ENCODE data around the gene ACRV1. TPM values are rescaled to one million over a fixed set of nuclear protein-coding genes. Genes with fewer than 3 reads are reported as not detected.

ACRV1 gene
- total and polyA plus RNA-seq, 2 experiments from 2014 or later: 0.65 TPM; not detected in 1

DNA sequence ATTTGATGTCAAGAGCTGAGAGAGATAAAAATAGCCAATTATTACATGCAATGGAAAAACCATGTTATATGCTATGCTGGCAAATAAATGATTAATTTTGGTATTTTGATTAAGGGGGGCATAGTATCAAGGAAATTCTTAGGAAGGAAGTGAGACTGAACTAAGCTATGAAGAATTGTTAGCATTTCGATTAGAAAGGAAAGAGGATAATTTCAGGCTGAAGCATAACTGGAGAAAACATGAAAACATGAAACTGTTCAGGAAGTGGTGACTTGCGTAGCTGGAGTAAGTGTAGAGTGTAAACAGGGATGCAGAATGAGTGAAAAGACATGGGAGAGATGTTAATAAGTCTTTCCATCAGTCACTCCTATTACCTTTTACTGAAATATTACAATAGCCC lies 6.4 kb downstream of the ACRV1 start:
- Histone ChIP-seq H3K79me2 (replicated peaks; ENCODE audit: insufficient read depth) (no peaks in the 10 kb centered on the region), H3K36me3 (ENCODE audit: insufficient read depth) (peaks cover 28% of the 10 kb centered on the region), H3K27ac (ENCODE audit: low read depth) (no peak overlapping the region), H3K4me1 (ENCODE audit: insufficient read depth) (no peaks in the 10 kb centered on the region), H3K4me2 (no peak overlapping the region), H3F3A (replicated peaks; ENCODE audit: low read depth) (no peaks in the 10 kb centered on the region), H3K27me3 (ENCODE audit: insufficient read depth) (no peaks in the 10 kb centered on the region), H4K20me1 (replicated peaks; ENCODE audit: insufficient read depth) (peaks cover 11% of the 10 kb centered on the region; the same call in 1 of the 2 replicates), H2AFZ (no peak overlapping the region), H3K9me2 (ENCODE audit: insufficient read depth) (no peaks in the 10 kb centered on the region), H3K4me3 (no peak overlapping the region)
- Mint-ChIP-seq H3K27ac (no peak overlapping the region), H3K4me1 (no peaks in the 10 kb centered on the region), H3K27me3 (ENCODE audit: insufficient read depth, low read depth, poor library complexity) (no peaks in the 10 kb centered on the region), H3K9me3 (no peaks in the 10 kb centered on the region), H3K36me3 (ENCODE audit: low read depth) (peaks cover 31% of the 10 kb centered on the region; the same call in 2 of the 3 replicates), H3K4me3 (no peak overlapping the region)
- DNase-seq (ENCODE audit: low spot score) (no peak), ATAC-seq (no peak)
- TF ChIP-seq EZH2 (IDR thresholded peaks at IDR 0.05; ENCODE audit: low read depth, unreplicated experiment): no peak
- TF ChIP-seq CREB1 (CRISPR knock-in tag; IDR thresholded peaks at IDR 0.05; ENCODE audit: low read depth): no peak
- TF ChIP-seq, protein P1, sequence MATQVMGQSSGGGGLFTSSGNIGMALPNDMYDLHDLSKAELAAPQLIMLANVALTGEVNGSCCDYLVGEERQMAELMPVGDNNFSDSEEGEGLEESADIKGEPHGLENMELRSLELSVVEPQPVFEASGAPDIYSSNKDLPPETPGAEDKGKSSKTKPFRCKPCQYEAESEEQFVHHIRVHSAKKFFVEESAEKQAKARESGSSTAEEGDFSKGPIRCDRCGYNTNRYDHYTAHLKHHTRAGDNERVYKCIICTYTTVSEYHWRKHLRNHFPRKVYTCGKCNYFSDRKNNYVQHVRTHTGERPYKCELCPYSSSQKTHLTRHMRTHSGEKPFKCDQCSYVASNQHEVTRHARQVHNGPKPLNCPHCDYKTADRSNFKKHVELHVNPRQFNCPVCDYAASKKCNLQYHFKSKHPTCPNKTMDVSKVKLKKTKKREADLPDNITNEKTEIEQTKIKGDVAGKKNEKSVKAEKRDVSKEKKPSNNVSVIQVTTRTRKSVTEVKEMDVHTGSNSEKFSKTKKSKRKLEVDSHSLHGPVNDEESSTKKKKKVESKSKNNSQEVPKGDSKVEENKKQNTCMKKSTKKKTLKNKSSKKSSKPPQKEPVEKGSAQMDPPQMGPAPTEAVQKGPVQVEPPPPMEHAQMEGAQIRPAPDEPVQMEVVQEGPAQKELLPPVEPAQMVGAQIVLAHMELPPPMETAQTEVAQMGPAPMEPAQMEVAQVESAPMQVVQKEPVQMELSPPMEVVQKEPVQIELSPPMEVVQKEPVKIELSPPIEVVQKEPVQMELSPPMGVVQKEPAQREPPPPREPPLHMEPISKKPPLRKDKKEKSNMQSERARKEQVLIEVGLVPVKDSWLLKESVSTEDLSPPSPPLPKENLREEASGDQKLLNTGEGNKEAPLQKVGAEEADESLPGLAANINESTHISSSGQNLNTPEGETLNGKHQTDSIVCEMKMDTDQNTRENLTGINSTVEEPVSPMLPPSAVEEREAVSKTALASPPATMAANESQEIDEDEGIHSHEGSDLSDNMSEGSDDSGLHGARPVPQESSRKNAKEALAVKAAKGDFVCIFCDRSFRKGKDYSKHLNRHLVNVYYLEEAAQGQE (IDR thresholded peaks at IDR 0.05; ENCODE audit: unreplicated experiment): no peak
- no peak for TF ChIP-seq POLR2AphosphoS5 (IDR thresholded peaks at IDR 0.05; ENCODE audit: low read depth)
- TF ChIP-seq ZNF331 (CRISPR knock-in tag; IDR thresholded peaks at IDR 0.05; ENCODE audit: low read depth): no peak
- TF ChIP-seq, protein P2, sequence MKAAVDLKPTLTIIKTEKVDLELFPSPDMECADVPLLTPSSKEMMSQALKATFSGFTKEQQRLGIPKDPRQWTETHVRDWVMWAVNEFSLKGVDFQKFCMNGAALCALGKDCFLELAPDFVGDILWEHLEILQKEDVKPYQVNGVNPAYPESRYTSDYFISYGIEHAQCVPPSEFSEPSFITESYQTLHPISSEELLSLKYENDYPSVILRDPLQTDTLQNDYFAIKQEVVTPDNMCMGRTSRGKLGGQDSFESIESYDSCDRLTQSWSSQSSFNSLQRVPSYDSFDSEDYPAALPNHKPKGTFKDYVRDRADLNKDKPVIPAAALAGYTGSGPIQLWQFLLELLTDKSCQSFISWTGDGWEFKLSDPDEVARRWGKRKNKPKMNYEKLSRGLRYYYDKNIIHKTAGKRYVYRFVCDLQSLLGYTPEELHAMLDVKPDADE (IDR thresholded peaks at IDR 0.05): no peak
- TF ChIP-seq, protein P3, sequence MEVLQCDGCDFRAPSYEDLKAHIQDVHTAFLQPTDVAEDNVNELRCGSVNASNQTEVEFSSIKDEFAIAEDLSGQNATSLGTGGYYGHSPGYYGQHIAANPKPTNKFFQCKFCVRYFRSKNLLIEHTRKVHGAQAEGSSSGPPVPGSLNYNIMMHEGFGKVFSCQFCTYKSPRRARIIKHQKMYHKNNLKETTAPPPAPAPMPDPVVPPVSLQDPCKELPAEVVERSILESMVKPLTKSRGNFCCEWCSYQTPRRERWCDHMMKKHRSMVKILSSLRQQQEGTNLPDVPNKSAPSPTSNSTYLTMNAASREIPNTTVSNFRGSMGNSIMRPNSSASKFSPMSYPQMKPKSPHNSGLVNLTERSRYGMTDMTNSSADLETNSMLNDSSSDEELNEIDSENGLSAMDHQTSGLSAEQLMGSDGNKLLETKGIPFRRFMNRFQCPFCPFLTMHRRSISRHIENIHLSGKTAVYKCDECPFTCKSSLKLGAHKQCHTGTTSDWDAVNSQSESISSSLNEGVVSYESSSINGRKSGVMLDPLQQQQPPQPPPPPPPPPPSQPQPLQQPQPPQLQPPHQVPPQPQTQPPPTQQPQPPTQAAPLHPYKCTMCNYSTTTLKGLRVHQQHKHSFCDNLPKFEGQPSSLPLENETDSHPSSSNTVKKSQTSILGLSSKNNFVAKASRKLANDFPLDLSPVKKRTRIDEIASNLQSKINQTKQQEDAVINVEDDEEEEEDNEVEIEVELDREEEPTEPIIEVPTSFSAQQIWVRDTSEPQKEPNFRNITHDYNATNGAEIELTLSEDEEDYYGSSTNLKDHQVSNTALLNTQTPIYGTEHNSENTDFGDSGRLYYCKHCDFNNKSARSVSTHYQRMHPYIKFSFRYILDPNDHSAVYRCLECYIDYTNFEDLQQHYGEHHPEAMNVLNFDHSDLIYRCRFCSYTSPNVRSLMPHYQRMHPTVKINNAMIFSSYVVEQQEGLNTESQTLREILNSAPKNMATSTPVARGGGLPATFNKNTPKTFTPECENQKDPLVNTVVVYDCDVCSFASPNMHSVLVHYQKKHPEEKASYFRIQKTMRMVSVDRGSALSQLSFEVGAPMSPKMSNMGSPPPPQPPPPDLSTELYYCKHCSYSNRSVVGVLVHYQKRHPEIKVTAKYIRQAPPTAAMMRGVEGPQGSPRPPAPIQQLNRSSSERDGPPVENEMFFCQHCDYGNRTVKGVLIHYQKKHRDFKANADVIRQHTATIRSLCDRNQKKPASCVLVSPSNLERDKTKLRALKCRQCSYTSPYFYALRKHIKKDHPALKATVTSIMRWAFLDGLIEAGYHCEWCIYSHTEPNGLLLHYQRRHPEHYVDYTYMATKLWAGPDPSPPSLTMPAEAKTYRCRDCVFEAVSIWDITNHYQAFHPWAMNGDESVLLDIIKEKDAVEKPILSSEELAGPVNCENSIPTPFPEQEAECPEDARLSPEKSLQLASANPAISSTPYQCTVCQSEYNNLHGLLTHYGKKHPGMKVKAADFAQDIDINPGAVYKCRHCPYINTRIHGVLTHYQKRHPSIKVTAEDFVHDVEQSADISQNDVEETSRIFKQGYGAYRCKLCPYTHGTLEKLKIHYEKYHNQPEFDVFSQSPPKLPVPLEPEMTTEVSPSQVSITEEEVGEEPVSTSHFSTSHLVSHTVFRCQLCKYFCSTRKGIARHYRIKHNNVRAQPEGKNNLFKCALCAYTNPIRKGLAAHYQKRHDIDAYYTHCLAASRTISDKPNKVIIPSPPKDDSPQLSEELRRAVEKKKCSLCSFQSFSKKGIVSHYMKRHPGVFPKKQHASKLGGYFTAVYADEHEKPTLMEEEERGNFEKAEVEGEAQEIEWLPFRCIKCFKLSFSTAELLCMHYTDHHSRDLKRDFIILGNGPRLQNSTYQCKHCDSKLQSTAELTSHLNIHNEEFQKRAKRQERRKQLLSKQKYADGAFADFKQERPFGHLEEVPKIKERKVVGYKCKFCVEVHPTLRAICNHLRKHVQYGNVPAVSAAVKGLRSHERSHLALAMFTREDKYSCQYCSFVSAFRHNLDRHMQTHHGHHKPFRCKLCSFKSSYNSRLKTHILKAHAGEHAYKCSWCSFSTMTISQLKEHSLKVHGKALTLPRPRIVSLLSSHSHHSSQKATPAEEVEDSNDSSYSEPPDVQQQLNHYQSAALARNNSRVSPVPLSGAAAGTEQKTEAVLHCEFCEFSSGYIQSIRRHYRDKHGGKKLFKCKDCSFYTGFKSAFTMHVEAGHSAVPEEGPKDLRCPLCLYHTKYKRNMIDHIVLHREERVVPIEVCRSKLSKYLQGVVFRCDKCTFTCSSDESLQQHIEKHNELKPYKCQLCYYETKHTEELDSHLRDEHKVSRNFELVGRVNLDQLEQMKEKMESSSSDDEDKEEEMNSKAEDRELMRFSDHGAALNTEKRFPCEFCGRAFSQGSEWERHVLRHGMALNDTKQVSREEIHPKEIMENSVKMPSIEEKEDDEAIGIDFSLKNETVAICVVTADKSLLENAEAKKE (CRISPR knock-in tag; IDR thresholded peaks at IDR 0.05): no peak
